ENCODE measurements around the gene SENP3.

SENP3 gene

GRCh38 chr17:7582396-7583252, 20.9 kb downstream of the SENP3 start:
- H3K4me3 ChIP-seq (ENCODE audit: low read depth, low read length), result peak overlapping the region; percentile 96
- no peak for DNase-seq (ENCODE audit: low read depth)
- TF ChIP-seq CTCF (conservative IDR thresholded peaks at IDR 0.05; ENCODE audit: low read depth, low read length), result no peak

GRCh38 chr17:7583253-7584109, 21.8 kb downstream of the SENP3 start, which contains the start of gene MPDU1:
MPDU1 (plus strand) TSS chr17:7583852; CDS start chr17:7583863, 11 bp downstream.
- DNase-seq (ENCODE audit: low read depth), result peak; percentile 98
- H3K4me3 ChIP-seq (ENCODE audit: low read depth, low read length), result peak within 1 kb of the TSS; percentile 96
- TF ChIP-seq CTCF (conservative IDR thresholded peaks at IDR 0.05; ENCODE audit: low read depth, low read length), result no peak

- no peak overlapping the region for H3K4me3 ChIP-seq (ENCODE audit: low read depth, low read length)
- peak; percentile 33 for TF ChIP-seq CTCF (conservative IDR thresholded peaks at IDR 0.05; ENCODE audit: low read depth, low read length)
- no peak for DNase-seq (ENCODE audit: low read depth)
Measured at GRCh38 chr17:7586673-7587419, 25.1 kb downstream of the SENP3 start.

- DNase-seq (ENCODE audit: low read depth), result peak; percentile 94
- H3K4me3 ChIP-seq (ENCODE audit: low read depth, low read length), result no peak overlapping the region
- TF ChIP-seq CTCF (conservative IDR thresholded peaks at IDR 0.05; ENCODE audit: low read depth, low read length), result peak; percentile 29
Measured at GRCh38 chr17:7587420-7588151, 25.9 kb downstream of the SENP3 start.

GRCh38 chr17:7588553-7589203, 27.0 kb downstream of the SENP3 start:
- no peak overlapping the region for H3K4me3 ChIP-seq (ENCODE audit: low read depth, low read length)
- no peak for DNase-seq (ENCODE audit: low read depth)
- no peak for TF ChIP-seq CTCF (conservative IDR thresholded peaks at IDR 0.05; ENCODE audit: low read depth, low read length)
